ENCODE measurements around the gene PCLAF.

- TF ChIP-seq MYC (IDR thresholded peaks at IDR 0.05; ENCODE audit: low read depth, low read length) = no peak
- no peak for TF ChIP-seq CTCF (IDR thresholded peaks at IDR 0.05; ENCODE audit: low read depth, low read length)
- no peak for TF ChIP-seq MAX (IDR thresholded peaks at IDR 0.05; ENCODE audit: low read depth, low read length)
These were observed 37.4 kb downstream of the PCLAF start for GRCh38 chr15:64343841-64344240.
